Measurements from ENCODE around the gene TOR4A.

TOR4A gene

DNA sequence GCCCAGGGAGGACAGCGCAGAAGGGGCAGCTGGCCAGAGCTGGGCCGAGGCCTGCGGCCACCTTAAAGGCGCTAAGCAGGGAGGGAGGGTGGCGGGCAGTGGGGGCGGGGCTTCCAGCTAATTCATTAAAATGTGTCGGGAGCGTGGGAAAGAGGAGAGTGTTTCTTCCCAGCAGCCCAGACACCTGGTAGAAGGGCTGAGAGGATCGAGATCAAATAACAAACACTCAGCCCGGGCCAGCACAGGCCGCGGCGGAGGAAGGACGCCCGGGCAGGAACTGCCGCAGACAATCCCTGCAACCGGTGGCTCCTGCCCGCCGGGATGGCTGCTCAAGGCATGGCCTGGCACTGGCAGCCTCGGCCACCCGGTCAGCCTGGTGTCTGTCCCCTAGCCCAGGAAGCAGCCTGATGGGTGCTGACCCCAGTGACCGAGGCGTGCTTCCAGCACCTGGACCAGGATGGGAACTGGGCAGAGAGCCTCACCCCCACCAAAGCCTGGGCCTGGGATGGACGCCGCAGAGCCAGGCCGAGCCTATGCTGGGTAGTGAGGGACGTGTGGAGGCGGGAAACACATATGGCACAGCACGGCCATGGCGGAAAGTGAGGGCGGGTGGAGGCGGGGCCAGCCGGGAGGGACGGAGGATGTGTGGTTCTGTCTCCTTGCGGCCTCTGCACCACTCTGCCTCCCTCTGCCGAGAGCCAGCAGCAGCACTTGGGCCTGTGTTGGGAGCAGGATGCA, 27.7 kb downstream of the TOR4A start:
- H3K9me3 ChIP-seq (ENCODE audit: control insufficient read depth, insufficient read depth, low read length): no peaks in the 10 kb centered on the region

DNA sequence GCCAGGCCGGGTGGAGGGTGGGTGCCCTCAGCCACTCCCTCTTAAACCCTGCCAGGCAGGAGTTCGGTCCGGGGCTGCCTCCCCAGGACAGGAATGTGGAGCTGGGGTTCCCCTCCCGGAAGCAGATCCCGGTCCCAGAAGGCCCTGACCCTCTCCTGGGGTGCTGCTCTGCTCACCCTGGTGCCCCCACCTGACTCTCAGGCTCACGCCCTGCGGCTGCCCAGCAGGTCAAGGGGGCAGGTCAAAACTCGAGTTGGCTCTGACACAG, 28.2 kb downstream of the TOR4A start:
- H3K36me3 ChIP-seq (ENCODE audit: control insufficient read depth, insufficient read depth, low read length): no peaks in the 10 kb centered on the region
- no peaks in the 10 kb centered on the region for H3K9me3 ChIP-seq (ENCODE audit: control insufficient read depth, insufficient read depth, low read length)
- no CpG with 5 or more reads among the region's 8 CpGs for WGBS (ENCODE audit: insufficient coverage, insufficient read length)
- H3K27ac ChIP-seq (ENCODE audit: low read length): no peak overlapping the region
- peaks cover 22% of the 10 kb centered on the region for H3K4me1 ChIP-seq (ENCODE audit: control insufficient read depth, insufficient read depth, low read length)
- H3K27me3 ChIP-seq (ENCODE audit: control insufficient read depth, insufficient read depth, low read length): no peaks in the 10 kb centered on the region; the same call in 1 of the 2 replicates
- H3K4me3 ChIP-seq (ENCODE audit: low read length): no peak overlapping the region
- no peak for DNase-seq (ENCODE audit: low read depth, low spot score)

More for the DNA sequence above, 27.7 kb downstream of the TOR4A start:
- DNase-seq (ENCODE audit: low read depth, low spot score): no peak
- peaks cover 22% of the 10 kb centered on the region for H3K4me1 ChIP-seq (ENCODE audit: control insufficient read depth, insufficient read depth, low read length)
- H3K27ac ChIP-seq (ENCODE audit: low read length): no peak overlapping the region
- no peaks in the 10 kb centered on the region; the same call in 1 of the 2 replicates for H3K27me3 ChIP-seq (ENCODE audit: control insufficient read depth, insufficient read depth, low read length)
- no CpG with 5 or more reads among the region's 36 CpGs for WGBS (ENCODE audit: insufficient coverage, insufficient read length)
- no peaks in the 10 kb centered on the region for H3K36me3 ChIP-seq (ENCODE audit: control insufficient read depth, insufficient read depth, low read length)
- H3K4me3 ChIP-seq (ENCODE audit: low read length): no peak overlapping the region

DNA sequence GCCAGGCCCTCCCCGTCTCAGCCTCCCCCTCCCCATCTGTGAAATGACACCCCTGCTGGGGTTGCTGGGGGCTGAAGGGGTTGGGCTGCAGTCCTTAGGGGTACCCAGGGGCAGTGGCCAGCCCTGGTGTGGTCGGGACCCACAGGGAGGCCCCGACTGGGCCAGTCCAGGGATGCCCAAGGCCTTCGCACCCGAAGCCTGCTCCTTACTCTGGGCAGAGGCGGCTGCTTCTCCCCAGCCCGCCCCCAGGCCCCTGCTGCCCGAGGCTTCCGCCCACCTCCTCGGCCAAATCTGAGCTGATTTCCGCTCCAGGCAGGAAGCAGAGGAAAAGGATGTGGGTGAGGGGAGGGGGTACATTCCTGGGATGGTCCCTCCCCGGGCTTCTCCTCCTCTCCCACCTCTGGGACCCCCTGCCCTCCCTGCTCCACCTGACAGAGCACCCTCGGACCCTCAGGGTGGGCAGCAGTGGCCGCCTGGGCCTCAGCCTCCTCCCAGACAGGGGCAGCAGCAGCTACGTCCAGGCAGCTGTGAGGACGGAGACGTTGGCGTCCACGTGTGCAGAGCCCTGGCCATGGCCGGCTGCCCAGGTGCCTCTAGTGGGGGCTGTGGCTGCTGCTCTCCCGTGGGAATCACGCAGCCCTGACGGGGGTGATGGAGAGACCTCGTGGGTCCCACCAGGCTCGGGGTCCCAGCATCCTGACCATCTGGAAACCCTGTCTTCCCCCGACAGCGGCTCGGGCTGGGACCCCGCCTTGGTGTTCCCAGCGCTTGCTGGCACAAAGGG, 28.7 kb downstream of the TOR4A start:
- H3K36me3 ChIP-seq (ENCODE audit: control insufficient read depth, insufficient read depth, low read length): no peaks in the 10 kb centered on the region
- H3K4me3 ChIP-seq (ENCODE audit: low read length): no peak overlapping the region
- H3K9me3 ChIP-seq (ENCODE audit: control insufficient read depth, insufficient read depth, low read length): no peaks in the 10 kb centered on the region
- H3K4me1 ChIP-seq (ENCODE audit: control insufficient read depth, insufficient read depth, low read length): peaks cover 22% of the 10 kb centered on the region
- H3K27me3 ChIP-seq (ENCODE audit: control insufficient read depth, insufficient read depth, low read length): no peaks in the 10 kb centered on the region; the same call in 1 of the 2 replicates
- no peak overlapping the region for H3K27ac ChIP-seq (ENCODE audit: low read length)
- no CpG with 5 or more reads among the region's 30 CpGs for WGBS (ENCODE audit: insufficient coverage, insufficient read length)
- no peak for DNase-seq (ENCODE audit: low read depth, low spot score)

DNA sequence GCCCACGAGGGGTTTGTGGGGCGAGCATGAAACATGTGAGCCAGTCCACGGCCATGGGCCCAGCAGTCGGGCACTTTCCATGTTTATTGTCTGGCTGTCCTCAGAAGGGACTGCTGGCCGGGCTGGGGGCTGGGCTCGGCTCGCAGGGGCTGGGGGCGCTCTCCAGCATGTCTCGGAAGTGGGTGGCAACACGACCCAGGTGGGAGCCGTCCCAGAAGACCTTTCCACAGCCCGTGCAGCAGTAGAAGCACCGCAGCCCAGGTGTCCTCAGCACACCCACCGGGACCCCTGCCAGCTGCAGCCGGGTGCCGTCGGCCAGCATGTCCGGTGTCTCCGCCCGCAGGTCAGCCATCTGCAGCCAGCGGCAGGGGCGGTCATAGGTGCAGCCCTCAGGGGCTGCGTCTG, 29.3 kb downstream of the TOR4A start:
- Histone ChIP-seq H3K4me3 (ENCODE audit: low read length) (no peak overlapping the region), H3K27ac (ENCODE audit: low read length) (no peak overlapping the region), H3K27me3 (ENCODE audit: control insufficient read depth, insufficient read depth, low read length) (no peaks in the 10 kb centered on the region; the same call in 1 of the 2 replicates), H3K9me3 (ENCODE audit: control insufficient read depth, insufficient read depth, low read length) (no peaks in the 10 kb centered on the region), H3K4me1 (ENCODE audit: control insufficient read depth, insufficient read depth, low read length) (peaks cover 20% of the 10 kb centered on the region), H3K36me3 (ENCODE audit: control insufficient read depth, insufficient read depth, low read length) (no peaks in the 10 kb centered on the region)
- DNase-seq (ENCODE audit: low read depth, low spot score): no peak
- no CpG with 5 or more reads among the region's 23 CpGs for WGBS (ENCODE audit: insufficient coverage, insufficient read length)

DNA sequence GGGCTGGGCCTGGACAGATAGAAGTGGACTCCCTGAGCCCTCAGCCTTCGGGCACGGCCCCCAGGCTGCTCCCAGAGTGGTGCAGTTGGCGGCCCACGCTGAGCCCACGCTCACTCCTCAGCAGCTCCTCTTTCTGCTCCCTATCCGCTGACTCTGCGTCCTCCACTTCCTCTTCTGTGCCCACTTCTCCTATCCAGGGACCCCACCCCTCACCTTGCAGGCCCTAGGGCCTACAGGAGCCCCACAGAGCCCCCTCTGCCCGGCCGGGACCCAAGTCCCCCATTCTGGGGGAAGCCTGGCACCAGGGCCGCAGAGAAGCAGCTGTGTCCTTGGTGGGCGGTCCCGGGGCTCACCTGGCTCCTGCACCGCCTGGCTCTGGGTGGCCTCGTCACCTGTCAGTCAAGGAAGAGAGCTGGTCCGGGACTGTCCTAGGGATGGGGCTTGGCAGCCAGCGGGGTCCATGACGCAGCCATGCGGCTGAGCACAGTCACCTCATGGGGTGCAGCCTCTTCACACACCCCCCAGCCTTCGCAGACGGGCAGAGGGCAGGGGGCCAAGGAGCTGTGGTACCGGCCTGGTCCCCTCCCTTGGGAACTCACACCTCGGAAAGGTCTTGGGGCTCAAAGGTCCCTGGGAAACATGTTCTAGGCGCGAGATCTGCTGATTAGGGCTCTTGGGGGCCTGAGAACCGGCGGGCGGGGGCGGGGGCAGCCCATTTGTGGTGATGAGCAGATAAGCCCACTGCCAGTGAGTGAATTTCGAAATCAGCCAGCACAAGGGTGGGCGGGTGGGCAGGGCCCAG, 29.9 kb downstream of the TOR4A start:
- WGBS (ENCODE audit: insufficient coverage, insufficient read length): no CpG with 5 or more reads among the region's 30 CpGs
- no peaks in the 10 kb centered on the region for H3K9me3 ChIP-seq (ENCODE audit: control insufficient read depth, insufficient read depth, low read length)
- no peaks in the 10 kb centered on the region for H3K36me3 ChIP-seq (ENCODE audit: control insufficient read depth, insufficient read depth, low read length)
- no peak overlapping the region for H3K4me3 ChIP-seq (ENCODE audit: low read length)
- H3K27ac ChIP-seq (ENCODE audit: low read length): no peak overlapping the region
- no peaks in the 10 kb centered on the region; the same call in 1 of the 2 replicates for H3K27me3 ChIP-seq (ENCODE audit: control insufficient read depth, insufficient read depth, low read length)
- no peak for DNase-seq (ENCODE audit: low read depth, low spot score)
- H3K4me1 ChIP-seq (ENCODE audit: control insufficient read depth, insufficient read depth, low read length): peaks cover 20% of the 10 kb centered on the region

DNA sequence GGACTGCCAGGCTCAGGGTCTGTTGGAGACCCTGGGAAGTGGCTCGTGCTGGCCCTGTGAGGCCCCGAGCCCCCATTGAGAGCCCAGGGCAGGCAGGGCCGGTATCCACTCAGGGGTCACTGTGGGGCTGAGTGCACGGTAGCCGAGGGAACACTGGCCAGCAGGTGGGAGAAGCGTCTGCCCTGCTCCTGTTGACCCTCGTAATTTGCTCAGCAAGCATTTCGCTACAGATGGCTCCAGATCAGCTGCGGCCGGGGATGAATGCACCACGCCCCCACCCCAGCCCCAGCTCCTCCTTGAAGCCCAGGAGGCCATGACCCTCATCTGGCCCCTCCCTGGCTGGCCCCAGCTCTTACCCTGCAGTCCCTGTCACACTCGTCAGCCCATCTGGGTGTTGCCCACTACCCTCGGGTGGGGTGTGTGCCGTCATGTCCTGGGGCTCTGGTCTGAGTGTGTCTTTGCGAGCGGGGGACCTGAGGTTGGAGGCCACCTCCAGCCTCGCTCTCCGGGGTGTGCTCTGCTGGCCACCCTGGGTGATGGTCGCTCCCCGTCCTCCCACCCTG, 30.6 kb downstream of the TOR4A start:
- Histone ChIP-seq H3K9me3 (ENCODE audit: control insufficient read depth, insufficient read depth, low read length) (no peaks in the 10 kb centered on the region), H3K4me3 (ENCODE audit: low read length) (no peak overlapping the region), H3K4me1 (ENCODE audit: control insufficient read depth, insufficient read depth, low read length) (peaks cover 19% of the 10 kb centered on the region), H3K27me3 (ENCODE audit: control insufficient read depth, insufficient read depth, low read length) (no peaks in the 10 kb centered on the region; the same call in 1 of the 2 replicates), H3K27ac (ENCODE audit: low read length) (no peak overlapping the region), H3K36me3 (ENCODE audit: control insufficient read depth, insufficient read depth, low read length) (no peaks in the 10 kb centered on the region)
- WGBS (ENCODE audit: insufficient coverage, insufficient read length): no CpG with 5 or more reads among the region's 20 CpGs
- no peak for DNase-seq (ENCODE audit: low read depth, low spot score)

DNA sequence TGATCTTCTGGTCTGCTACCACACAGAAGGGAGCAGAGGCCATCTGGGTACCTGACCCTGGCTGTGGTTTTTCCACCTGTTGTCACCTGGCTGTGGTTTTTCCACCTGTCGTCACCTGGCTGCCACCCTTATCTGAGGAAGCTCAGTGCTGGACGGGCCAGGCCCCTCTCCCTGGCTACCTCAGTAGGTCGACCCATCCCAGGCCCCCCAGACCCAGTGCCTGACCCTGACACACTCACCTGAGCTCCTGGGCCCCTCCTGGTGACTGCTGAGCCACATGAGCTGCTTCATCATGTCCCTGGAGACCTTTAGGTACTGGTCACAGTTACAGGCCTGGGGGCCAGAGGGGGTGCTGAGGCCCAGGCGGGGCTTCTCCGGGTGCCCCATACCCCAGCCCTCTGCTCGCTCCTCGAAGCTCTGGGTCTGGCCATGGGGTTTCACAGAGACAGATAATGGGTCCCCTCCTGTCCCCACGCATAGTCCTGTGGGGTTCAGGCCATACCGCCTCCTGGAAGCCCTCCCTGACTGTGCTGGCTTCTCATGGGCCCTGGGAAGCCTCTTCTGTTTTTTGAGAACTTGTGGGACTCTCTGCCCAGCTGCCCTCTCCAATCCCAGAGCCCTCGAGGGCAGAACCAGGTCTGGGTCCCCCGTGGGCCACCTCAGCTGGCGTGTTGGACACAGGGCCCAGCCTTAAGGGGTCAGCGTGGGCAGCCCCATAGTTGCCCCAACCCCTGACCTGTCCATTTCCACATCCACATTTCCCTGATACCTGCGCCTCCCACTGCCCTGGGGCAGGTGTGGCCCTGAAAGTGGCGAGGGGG, 32.1 kb downstream of the TOR4A start:
- Histone ChIP-seq H3K36me3 (ENCODE audit: control insufficient read depth, insufficient read depth, low read length) (no peaks in the 10 kb centered on the region; the same call in 1 of the 2 replicates), H3K27ac (ENCODE audit: low read length) (no peak overlapping the region), H3K9me3 (ENCODE audit: control insufficient read depth, insufficient read depth, low read length) (no peaks in the 10 kb centered on the region), H3K4me3 (ENCODE audit: low read length) (no peak overlapping the region), H3K27me3 (ENCODE audit: control insufficient read depth, insufficient read depth, low read length) (no peaks in the 10 kb centered on the region), H3K4me1 (ENCODE audit: control insufficient read depth, insufficient read depth, low read length) (peaks cover 16% of the 10 kb centered on the region)
- WGBS (ENCODE audit: insufficient coverage, insufficient read length): no CpG with 5 or more reads among the region's 15 CpGs
- DNase-seq (ENCODE audit: low read depth, low spot score): no peak

DNA sequence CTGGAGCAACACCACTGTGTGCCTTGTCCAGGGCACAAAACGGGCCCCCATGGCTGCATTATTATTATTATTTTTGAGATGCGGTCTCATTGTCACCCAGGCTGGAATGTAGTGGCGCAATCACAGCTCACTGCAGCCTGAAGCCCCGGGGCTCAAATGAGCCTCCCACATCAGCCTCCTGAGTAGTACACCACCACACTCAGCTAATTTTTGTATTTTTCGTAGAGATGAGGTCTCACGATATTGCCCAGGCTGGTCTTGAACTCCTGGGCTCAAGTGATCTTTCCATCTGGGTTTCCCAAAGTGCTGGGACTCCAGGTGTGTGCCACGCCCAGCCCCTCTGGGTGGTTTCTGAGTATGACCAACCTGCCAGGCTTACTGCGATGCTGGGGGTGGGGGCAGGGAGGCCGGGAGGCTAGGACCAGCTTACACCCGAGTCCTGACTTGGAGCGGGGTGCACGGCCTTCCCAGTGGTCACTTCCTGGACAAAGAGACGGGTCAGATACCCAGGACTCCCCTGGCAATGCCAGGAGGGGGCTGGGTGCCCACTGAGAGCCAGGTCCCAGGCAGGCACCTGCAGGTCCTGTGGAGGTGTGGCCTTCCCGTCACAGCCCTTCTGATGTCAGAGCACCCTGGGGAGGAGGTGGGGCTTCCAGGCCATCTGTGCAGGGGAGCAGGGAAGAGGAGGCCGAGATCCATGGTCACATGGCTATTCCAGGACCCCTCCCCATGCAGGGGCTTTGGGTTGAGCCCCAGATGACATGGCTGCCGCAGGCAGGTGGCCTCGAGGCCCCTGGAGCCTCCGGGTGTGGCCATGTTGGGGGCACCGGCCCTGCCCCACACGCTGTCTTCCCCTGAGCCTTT, 32.9 kb downstream of the TOR4A start:
- no peak for DNase-seq (ENCODE audit: low read depth, low spot score)
- Histone ChIP-seq H3K27ac (ENCODE audit: low read length) (no peak overlapping the region), H3K9me3 (ENCODE audit: control insufficient read depth, insufficient read depth, low read length) (no peaks in the 10 kb centered on the region), H3K4me1 (ENCODE audit: control insufficient read depth, insufficient read depth, low read length) (peaks cover 15% of the 10 kb centered on the region), H3K27me3 (ENCODE audit: control insufficient read depth, insufficient read depth, low read length) (no peaks in the 10 kb centered on the region), H3K36me3 (ENCODE audit: control insufficient read depth, insufficient read depth, low read length) (no peaks in the 10 kb centered on the region; the same call in 1 of the 2 replicates), H3K4me3 (ENCODE audit: low read length) (no peak overlapping the region)
- WGBS (ENCODE audit: insufficient coverage, insufficient read length): no CpG with 5 or more reads among the region's 20 CpGs
